SK-N-SH (cell line): ENCODE measurements around the gene UBE2G2. TPM values are rescaled to one million over a fixed set of nuclear protein-coding genes. Genes with fewer than 3 reads are reported as not detected.

ENCODE experiments used
- CTCF ChIA-PET: fragments of 300-600, 350-600 bp; formaldehyde crosslinking; extraction: SDS; loops from one replicate; lab custom pipeline; 2021; lab: Yijun Ruan, JAX
- POLR2A ChIA-PET: fragments of 350-600 bp; sonication (Branson Sonifier 250); formaldehyde crosslinking; extraction: SDS; loops from one replicate; lab custom pipeline; 2020; ENCODE audit warnings: antibody characterized with exemption, inconsistent platforms; lab: Yijun Ruan, JAX
- DNase-seq: peaks from one replicate; pipeline ENCODE4 v3.0.0; 2012
- H2AFZ ChIP-seq: fragments of 200-600 bp; sonication (generic); 2 replicates; pipeline ENCODE4 v1.8.1; 2016; ENCODE audit warnings: antibody characterized with exemption, mild to moderate bottlenecking, low read depth
- H3F3A ChIP-seq: fragments of 200-600 bp; sonication (generic); replicated peaks from 2 replicates; pipeline ENCODE3; 2016; ENCODE audit warnings: antibody characterized with exemption, mild to moderate bottlenecking; ENCODE audit not compliant: insufficient read depth
- H3K27ac ChIP-seq, 2 experiments: fragments of 200-500 bp in 1 of 2; fragments of 200-600 bp in 1 of 2; sonication (Bioruptor generic) in 1 of 2; sonication (generic), shearing (Covaris generic) in 1 of 2; 2 replicates each; pipeline versions ENCODE4 v1.5.1 to v1.6.1; 2014 to 2016; ENCODE audit warnings: low read depth in 2 of 2, inconsistent platforms in 1 of 2, low read length in 1 of 2, mild to moderate bottlenecking in 1 of 2, mixed read lengths in 1 of 2
- H3K27me3 ChIP-seq: fragments of 200-600 bp; sonication (generic), shearing (Covaris generic); 2 replicates; pipeline ENCODE4 v1.6.1; 2016; ENCODE audit warnings: mixed run types; ENCODE audit not compliant: insufficient read depth
- H3K36me3 ChIP-seq, 2 experiments: fragments of 200-500 bp in 1 of 2; fragments of 200-600 bp in 1 of 2; sonication (Bioruptor generic) in 1 of 2; sonication (generic) in 1 of 2; replicated peaks in 1 of 2; 2 replicates each; pipeline versions ENCODE3 to v1.5.1; 2014 to 2016; ENCODE audit warnings: low read length in 1 of 2, mild to moderate bottlenecking in 1 of 2; ENCODE audit not compliant: insufficient read depth in 2 of 2, control insufficient read depth in 1 of 2
- H3K4me1 ChIP-seq, 2 experiments: fragments of 200-500 bp in 1 of 2; fragments of 200-600 bp in 1 of 2; sonication (Bioruptor generic) in 1 of 2; sonication (generic), shearing (Covaris generic) in 1 of 2; 2 replicates each; pipeline versions ENCODE4 v1.5.1 to v1.6.1; 2014 to 2016; ENCODE audit warnings: low read depth in 1 of 2, low read length in 1 of 2, mixed run types in 1 of 2; ENCODE audit not compliant: insufficient read depth in 2 of 2, control insufficient read depth in 1 of 2
- H3K4me2 ChIP-seq: fragments of 200-600 bp; sonication (generic), shearing (Covaris generic); 2 replicates; pipeline ENCODE4 v1.6.1; 2017; ENCODE audit warnings: mixed run types
- H3K4me3 ChIP-seq, 2 experiments: fragments of 200-500 bp in 1 of 2; fragments of 200-600 bp in 1 of 2; sonication (Bioruptor generic) in 1 of 2; sonication (generic), shearing (Covaris generic) in 1 of 2; 2 replicates each; pipeline versions ENCODE4 v1.5.1 to v1.8.1; 2014 to 2016; ENCODE audit warnings: low read depth in 2 of 2, inconsistent platforms in 1 of 2, low read length in 1 of 2, mild to moderate bottlenecking in 1 of 2, mixed read lengths in 1 of 2, moderate library complexity in 1 of 2
- H3K79me2 ChIP-seq: fragments of 200-600 bp; sonication (generic); 2 replicates; pipeline ENCODE4 v1.8.1; 2017; ENCODE audit warnings: mild to moderate bottlenecking; ENCODE audit not compliant: insufficient read depth
- H3K9ac ChIP-seq: fragments of 200-600 bp; sonication (generic); 2 replicates; pipeline ENCODE4 v1.6.1; 2017; ENCODE audit warnings: mixed run types
- H3K9me2 ChIP-seq: fragments of 200-600 bp; sonication (generic); 2 replicates; pipeline ENCODE4 v1.6.1; 2017; ENCODE audit warnings: mixed run types
- H3K9me3 ChIP-seq: fragments of 200-600 bp; sonication (generic); 2 replicates; pipeline ENCODE4 v1.6.1; 2017; ENCODE audit warnings: mixed run types, mild to moderate bottlenecking, moderate library complexity
- H4K20me1 ChIP-seq: fragments of 200-600 bp; sonication (generic); 2 replicates; pipeline ENCODE4 v1.6.1; 2017; ENCODE audit warnings: mild to moderate bottlenecking, mixed run types; ENCODE audit not compliant: insufficient read depth
- CHD2 ChIP-seq: fragments of 150-350 bp; IDR thresholded peaks from 2 replicates; pipeline ENCODE4 v1.6.1; 2018; ENCODE audit warnings: low read length; ENCODE audit not compliant: partially characterized antibody
- EP300 ChIP-seq, 2 experiments: IDR thresholded peaks; 2 replicates each; pipeline versions ENCODE4 v1.4.0 to v1.6.1; 2012; ENCODE audit warnings: borderline replicate concordance in 1 of 2, low read depth in 1 of 2, low read length in 1 of 2
- FOSL2 ChIP-seq: IDR thresholded peaks from 2 replicates; pipeline ENCODE4 v1.4.0; 2012; ENCODE audit warnings: low read depth, mild to moderate bottlenecking, moderate library complexity, borderline replicate concordance
- FOXJ3 ChIP-seq: sonication (generic); formaldehyde crosslinking; IDR thresholded peaks from 2 replicates; pipeline ENCODE4 v1.5.1; 2020; ENCODE audit warnings: mild to moderate bottlenecking, missing genetic modification reagents
- GABPA ChIP-seq: IDR thresholded peaks from 2 replicates; pipeline ENCODE4 v1.4.0; 2012; ENCODE audit warnings: low read depth, mild to moderate bottlenecking
- GATA2 ChIP-seq: sonication (generic); formaldehyde crosslinking; IDR thresholded peaks from 2 replicates; pipeline ENCODE4 v1.5.0; 2020; ENCODE audit warnings: mild to moderate bottlenecking, missing genetic modification reagents
- JUND ChIP-seq: IDR thresholded peaks from 2 replicates; pipeline ENCODE4 v1.4.0; 2012
- MEF2A ChIP-seq: IDR thresholded peaks from 2 replicates; pipeline ENCODE4 v1.4.0; 2012; ENCODE audit warnings: low read depth, borderline replicate concordance
- NFIC ChIP-seq: IDR thresholded peaks from 2 replicates; pipeline ENCODE4 v1.4.0; 2012; ENCODE audit warnings: borderline replicate concordance
- NRF1 ChIP-seq: IDR thresholded peaks from 2 replicates; pipeline ENCODE4 v1.6.1; 2012; ENCODE audit warnings: low read depth, mild to moderate bottlenecking, low read length
- POLR2AphosphoS5 ChIP-seq: IDR thresholded peaks from 2 replicates; pipeline ENCODE4 v1.6.1; 2012; ENCODE audit warnings: low read depth, low read length
- RXRA ChIP-seq: IDR thresholded peaks from 2 replicates; pipeline ENCODE4 v1.4.0; 2012; ENCODE audit warnings: low read depth, mild to moderate bottlenecking, borderline replicate concordance
- SIN3A ChIP-seq: IDR thresholded peaks from 2 replicates; pipeline ENCODE4 v1.6.1; 2012; ENCODE audit warnings: low read depth, mild to moderate bottlenecking, low read length, moderate library complexity, borderline replicate concordance
- SMC3 ChIP-seq: IDR thresholded peaks from 2 replicates; pipeline ENCODE4 v1.6.1; 2012; ENCODE audit warnings: low read depth, low read length, improper control_type of control experiment
- TAF1 ChIP-seq: IDR thresholded peaks from 2 replicates; pipeline ENCODE4 v1.6.1; 2012; ENCODE audit warnings: low read depth, mild to moderate bottlenecking, low read length, moderate library complexity, borderline replicate concordance
- TCF12 ChIP-seq: IDR thresholded peaks from 2 replicates; pipeline ENCODE4 v1.4.0; 2012
- TEAD4 ChIP-seq: IDR thresholded peaks from 2 replicates; pipeline ENCODE4 v1.4.0; 2012; ENCODE audit warnings: mild to moderate bottlenecking, borderline replicate concordance; ENCODE audit not compliant: insufficient read depth
- YY1 ChIP-seq: IDR thresholded peaks from 2 replicates; pipeline ENCODE4 v1.4.0; 2012; ENCODE audit warnings: low read depth, mild to moderate bottlenecking
- WGBS: methylation state at CpG from one replicate; pipeline ENCODE4 v1.1.6; 2017; ENCODE audit warnings: low lambda C conversion rate; 5-methylcytosine and 5-hydroxymethylcytosine counted together
- polyA plus RNA-seq, 3 experiments: library from polyadenylated mRNA; depleted of rRNA; stranded (reverse); fragments of >200 nt; gene quantifications; 2 replicates each; pipeline ENCODE4 v1.2.3, GENCODE V29; 2012
- TF ChIP-seq, protein P1 (sequence below): IDR thresholded peaks from 2 replicates; pipeline ENCODE4 v1.4.0; 2012; ENCODE audit warnings: low read depth, borderline replicate concordance
- TF ChIP-seq, protein P2 (sequence below): fragments of 150-350 bp; IDR thresholded peaks from 2 replicates; pipeline ENCODE4 v1.6.1; 2017; ENCODE audit warnings: antibody characterized with exemption, low read length, low read depth, borderline replicate concordance
- TF ChIP-seq, protein P3 (sequence below): IDR thresholded peaks from 2 replicates; pipeline ENCODE4 v1.4.0; 2012; ENCODE audit warnings: low read depth, borderline replicate concordance

The UBE2G2 gene
- polyA plus RNA-seq, 1 of the 3 experiments (the other 2 are of a cell fraction), result 129 TPM

DNA sequence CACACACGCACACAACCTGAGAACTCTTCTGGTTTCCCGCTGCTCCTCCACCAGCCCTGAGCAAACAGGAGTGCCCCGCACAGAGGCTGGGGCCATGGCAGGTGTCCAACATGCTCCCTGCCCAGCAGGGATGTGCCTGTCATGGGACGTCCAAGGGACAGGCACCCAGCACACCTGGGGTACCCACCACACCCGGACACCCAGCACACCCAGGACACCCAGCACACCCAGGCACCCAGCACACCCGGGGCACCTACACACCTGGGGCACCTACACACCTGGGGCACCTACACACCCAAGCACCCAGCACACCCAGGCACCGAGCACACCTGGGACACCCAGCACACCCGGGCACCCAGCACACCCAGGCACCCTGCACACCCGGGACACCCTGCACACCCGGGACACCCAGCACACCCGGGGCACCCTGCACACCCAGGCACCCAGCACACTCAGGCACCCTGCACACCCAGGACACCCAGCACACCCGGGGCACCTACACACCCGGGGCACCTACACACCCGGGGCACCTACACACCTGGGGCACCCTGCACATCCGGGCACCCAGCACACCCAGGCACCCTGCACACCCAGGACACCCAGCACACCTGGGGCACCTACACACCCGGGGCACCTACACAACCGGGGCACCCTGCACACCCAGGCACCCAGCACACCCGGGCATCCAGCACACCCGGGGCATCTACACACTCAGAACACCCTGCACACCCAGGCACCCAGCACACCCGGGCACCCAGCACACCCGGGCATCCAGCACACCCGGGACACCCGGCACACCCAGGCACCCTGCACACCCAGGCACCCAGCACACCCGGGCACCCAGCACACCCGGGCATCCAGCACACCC is 37.9 kb downstream of the UBE2G2 start (continued):
- TF ChIP-seq, protein P1, sequence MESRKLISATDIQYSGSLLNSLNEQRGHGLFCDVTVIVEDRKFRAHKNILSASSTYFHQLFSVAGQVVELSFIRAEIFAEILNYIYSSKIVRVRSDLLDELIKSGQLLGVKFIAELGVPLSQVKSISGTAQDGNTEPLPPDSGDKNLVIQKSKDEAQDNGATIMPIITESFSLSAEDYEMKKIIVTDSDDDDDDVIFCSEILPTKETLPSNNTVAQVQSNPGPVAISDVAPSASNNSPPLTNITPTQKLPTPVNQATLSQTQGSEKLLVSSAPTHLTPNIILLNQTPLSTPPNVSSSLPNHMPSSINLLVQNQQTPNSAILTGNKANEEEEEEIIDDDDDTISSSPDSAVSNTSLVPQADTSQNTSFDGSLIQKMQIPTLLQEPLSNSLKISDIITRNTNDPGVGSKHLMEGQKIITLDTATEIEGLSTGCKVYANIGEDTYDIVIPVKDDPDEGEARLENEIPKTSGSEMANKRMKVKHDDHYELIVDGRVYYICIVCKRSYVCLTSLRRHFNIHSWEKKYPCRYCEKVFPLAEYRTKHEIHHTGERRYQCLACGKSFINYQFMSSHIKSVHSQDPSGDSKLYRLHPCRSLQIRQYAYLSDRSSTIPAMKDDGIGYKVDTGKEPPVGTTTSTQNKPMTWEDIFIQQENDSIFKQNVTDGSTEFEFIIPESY, result no peak
- TF ChIP-seq RXRA, result no peak
- TF ChIP-seq CHD2, result no peak
- TF ChIP-seq JUND, result no peak
- no peak for TF ChIP-seq SMC3
- TF ChIP-seq MEF2A, result no peak
- no peak for TF ChIP-seq FOXJ3
- no peak for TF ChIP-seq YY1
- TF ChIP-seq, all 33 proteins: peak for 0

DNA sequence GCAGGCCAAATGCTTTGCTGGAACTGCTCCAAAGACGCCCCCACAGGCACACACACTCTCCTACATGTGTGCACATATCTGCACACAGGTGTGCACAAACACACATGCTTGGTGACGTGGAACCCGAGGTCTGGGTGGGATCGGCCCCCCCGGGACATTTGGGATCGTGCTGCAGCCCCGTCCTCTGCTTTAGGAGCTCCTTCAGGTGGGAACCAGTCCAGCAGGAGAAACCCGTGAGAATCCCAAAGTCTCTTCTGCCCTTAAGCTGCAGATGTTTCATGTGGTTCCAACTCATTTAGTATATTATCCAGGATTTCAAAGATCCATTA is 38.6 kb downstream of the UBE2G2 start:
- POLR2A ChIA-PET, result no interaction called here
- no peak overlapping the region for H3K9ac ChIP-seq
- 38% methylated on average over 8 of the region's 8 CpGs for WGBS
- H3K79me2 ChIP-seq, result no peaks in the 10 kb centered on the region
- CTCF ChIA-PET, result interaction anchor here (0.6 kb wide), 1 partner anchor 30 kb away, joined by 3 read pairs; no protein-coding TSS in a partner anchor
- no peak overlapping the region for H3K4me2 ChIP-seq
- peaks cover 0 to 3% of the 10 kb centered on the region in 2 experiments for H3K36me3 ChIP-seq
- no peak for TF ChIP-seq MEF2A
- no peak for TF ChIP-seq GATA2
- no peak for TF ChIP-seq TEAD4
- TF ChIP-seq, protein P2, sequence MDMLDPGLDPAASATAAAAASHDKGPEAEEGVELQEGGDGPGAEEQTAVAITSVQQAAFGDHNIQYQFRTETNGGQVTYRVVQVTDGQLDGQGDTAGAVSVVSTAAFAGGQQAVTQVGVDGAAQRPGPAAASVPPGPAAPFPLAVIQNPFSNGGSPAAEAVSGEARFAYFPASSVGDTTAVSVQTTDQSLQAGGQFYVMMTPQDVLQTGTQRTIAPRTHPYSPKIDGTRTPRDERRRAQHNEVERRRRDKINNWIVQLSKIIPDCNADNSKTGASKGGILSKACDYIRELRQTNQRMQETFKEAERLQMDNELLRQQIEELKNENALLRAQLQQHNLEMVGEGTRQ, result no peak
- TF ChIP-seq, protein P3, sequence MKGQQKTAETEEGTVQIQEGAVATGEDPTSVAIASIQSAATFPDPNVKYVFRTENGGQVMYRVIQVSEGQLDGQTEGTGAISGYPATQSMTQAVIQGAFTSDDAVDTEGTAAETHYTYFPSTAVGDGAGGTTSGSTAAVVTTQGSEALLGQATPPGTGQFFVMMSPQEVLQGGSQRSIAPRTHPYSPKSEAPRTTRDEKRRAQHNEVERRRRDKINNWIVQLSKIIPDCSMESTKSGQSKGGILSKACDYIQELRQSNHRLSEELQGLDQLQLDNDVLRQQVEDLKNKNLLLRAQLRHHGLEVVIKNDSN, result no peak
- TF ChIP-seq TAF1, result no peak
- TF ChIP-seq EP300 (IDR thresholded peaks at IDR 0.05; ENCODE audit: borderline replicate concordance in 1 of 2, low read depth in 1 of 2, low read length in 1 of 2), result no peak
- TF ChIP-seq RXRA, result no peak
- TF ChIP-seq FOSL2, result no peak
- no peak for TF ChIP-seq SIN3A
- no peak for TF ChIP-seq JUND
- no peak for TF ChIP-seq NFIC
- no peak for TF ChIP-seq SMC3
- TF ChIP-seq GABPA, result no peak
- no peak for TF ChIP-seq NRF1
- no peak for TF ChIP-seq CHD2
- no peak for TF ChIP-seq TCF12
- no peak for TF ChIP-seq POLR2AphosphoS5
- TF ChIP-seq, protein P1, result no peak
- no peaks in the 10 kb centered on the region for H3K9me3 ChIP-seq
- no peak for DNase-seq
- H4K20me1 ChIP-seq, result no peaks in the 10 kb centered on the region
- H2AFZ ChIP-seq, result no peak overlapping the region
- no peak overlapping the region for H3K27ac ChIP-seq
- no peaks in the 10 kb centered on the region for H3K27me3 ChIP-seq
- H3K9me2 ChIP-seq, result no peaks in the 10 kb centered on the region
- H3F3A ChIP-seq, result no peaks in the 10 kb centered on the region
- H3K4me1 ChIP-seq, result peaks cover 0 to 22% of the 10 kb centered on the region in 2 experiments; a peak in 1 of 4 replicates
- H3K4me3 ChIP-seq, result no peak overlapping the region
